OCI-LY7 (cell line): ENCODE results near the gene TM4SF5. TPM values are rescaled to one million over a fixed set of nuclear protein-coding genes. Genes with fewer than 3 reads are reported as not detected.

Experiments
- BruUV-seq: library from RNA; stranded (reverse); fragments of 400-500 nt; replicated peaks from 2 replicates; lab custom pipeline; 2021; lab: Mats Ljungman, UMichigan
- CTCF ChIA-PET: fragments of 300-600 bp; sonication (Branson Sonifier 250); formaldehyde crosslinking; loops from one replicate; lab custom pipeline; 2022; ENCODE audit warnings: antibody characterized with exemption; ENCODE audit not compliant: unreplicated experiment; lab: Charles Lee
- POLR2A ChIA-PET: fragments of 300-600 bp; sonication (Branson Sonifier 250); formaldehyde crosslinking; loops from one replicate; lab custom pipeline; 2022; ENCODE audit warnings: antibody characterized with exemption; lab: Charles Lee
- DNase-seq: peaks from one replicate; pipeline ENCODE4 v3.0.0-alpha.2; 2015; ENCODE audit warnings: low spot score
- H2AFZ ChIP-seq: fragments of 200-600 bp; sonication (generic), shearing (Covaris generic); 2 replicates; pipeline ENCODE4 v1.6.1; 2014; ENCODE audit warnings: mild to moderate bottlenecking, antibody characterized with exemption, low read length, moderate library complexity
- H3K27ac ChIP-seq: fragments of 200-600 bp; sonication (generic); 2 replicates; pipeline ENCODE4 v1.5.1; 2014; ENCODE audit warnings: mixed run types, low read depth, mild to moderate bottlenecking, moderate library complexity, low read length, inconsistent platforms; ENCODE audit not compliant: poor library complexity, severe bottlenecking
- H3K36me3 ChIP-seq: fragments of 200-600 bp; sonication (generic); 2 replicates; pipeline ENCODE4 v1.6.1; 2014; ENCODE audit warnings: mild to moderate bottlenecking, antibody characterized with exemption, low read length, moderate library complexity, mixed read lengths; ENCODE audit not compliant: insufficient read depth
- H3K4me1 ChIP-seq: fragments of 200-600 bp; sonication (generic); 2 replicates; pipeline ENCODE4 v1.5.1; 2014; ENCODE audit warnings: mild to moderate bottlenecking, low read length; ENCODE audit not compliant: insufficient read depth, poor library complexity, severe bottlenecking
- H3K4me2 ChIP-seq: fragments of 200-600 bp; sonication (generic); 2 replicates; pipeline ENCODE4 v1.6.1; 2014; ENCODE audit warnings: mild to moderate bottlenecking, low read length
- H3K4me3 ChIP-seq: fragments of 200-600 bp; sonication (generic); 2 replicates; pipeline ENCODE4 v1.5.1; 2014; ENCODE audit warnings: mild to moderate bottlenecking, low read depth, low read length; ENCODE audit not compliant: poor library complexity, severe bottlenecking
- H3K79me2 ChIP-seq: fragments of 200-600 bp; sonication (generic); 2 replicates; pipeline ENCODE4 v1.6.1; 2016; ENCODE audit warnings: low read depth, mild to moderate bottlenecking, low read length, moderate library complexity, mixed read lengths; ENCODE audit not compliant: insufficient read depth
- H3K9me2 ChIP-seq: fragments of 200-600 bp; sonication (generic); 2 replicates; pipeline ENCODE4 v1.6.1; 2016; ENCODE audit warnings: mild to moderate bottlenecking, low read length, mixed read lengths; ENCODE audit not compliant: insufficient read depth
- H3K9me3 ChIP-seq: fragments of 200-600 bp; sonication (generic); 2 replicates; pipeline ENCODE4 v1.6.1; 2014; ENCODE audit warnings: mild to moderate bottlenecking, mixed run types, low read length, mixed read lengths
- H4K20me1 ChIP-seq: fragments of 200-600 bp; sonication (generic); 2 replicates; pipeline ENCODE4 v1.6.1; 2014; ENCODE audit warnings: mild to moderate bottlenecking, antibody characterized with exemption, low read length, moderate library complexity, mixed read lengths; ENCODE audit not compliant: insufficient read depth
- EZH2phosphoT487 ChIP-seq: fragments of 200-600 bp; sonication (generic); IDR thresholded peaks from 2 replicates; pipeline ENCODE4 v1.6.1; 2018; ENCODE audit warnings: low read depth, borderline replicate concordance, mild to moderate bottlenecking, mixed run types, antibody characterized with exemption, low read length, moderate library complexity, mixed read lengths
- intact Hi-C: fragments of 100-400 bp; cut with micrococcal nuclease; formaldehyde crosslinking; loops from one replicate; pipeline ENCODE4 v1.10.0; 2022; ENCODE audit not compliant: unreplicated experiment
- total RNA-seq, 2 experiments: library from RNA; depleted of rRNA in 1 of 2; stranded (reverse); fragments of >200 nt in 1 of 2; shearing (Covaris generic) in 1 of 2; gene quantifications; 2 replicates each; pipeline ENCODE4 v1.2.3, GENCODE V29; 2014 to 2022
- TF ChIP-seq, protein P1 (sequence below): fragments of 200-600 bp; sonication (generic); conservative IDR thresholded peaks from 2 replicates; pipeline ENCODE4 v1.5.1; 2014; ENCODE audit warnings: mild to moderate bottlenecking, antibody characterized with exemption, low read length, moderate library complexity, mixed read lengths

Gene TM4SF5
- total RNA-seq, 2 experiments from 2014 or later = not detected

DNA sequence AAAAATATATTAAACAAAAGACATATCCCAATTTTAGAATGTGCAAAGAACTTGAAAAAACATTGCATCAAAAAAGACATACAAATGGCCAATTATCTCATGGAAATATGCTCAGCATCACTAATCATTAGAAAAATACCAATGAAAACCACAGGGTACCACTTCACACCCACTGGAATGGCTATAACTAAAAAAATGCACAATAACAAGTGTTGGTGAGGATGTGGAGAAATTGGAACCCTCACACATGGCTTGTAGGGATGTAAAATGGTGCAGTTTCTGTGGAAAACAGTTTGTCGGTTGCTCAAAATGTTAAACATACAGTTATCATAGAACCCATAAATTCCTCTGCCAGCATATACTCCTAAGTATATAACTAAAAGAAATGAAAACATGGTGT is 23.5 kb downstream of the TM4SF5 start:
- Histone ChIP-seq H3K79me2 (peaks cover 16% of the 10 kb centered on the region; the same call in 1 of the 2 replicates), H3K9me3 (no peaks in the 10 kb centered on the region; the same call in 1 of the 2 replicates), H3K4me3 (peak overlapping the region; percentile 85), H3K4me2 (no peak overlapping the region), H3K27ac (no peak overlapping the region), H4K20me1 (no peaks in the 10 kb centered on the region), H3K4me1 (peaks cover 13% of the 10 kb centered on the region), H2AFZ (peak overlapping the region; percentile 76), H3K9me2 (no peaks in the 10 kb centered on the region), H3K36me3 (peaks cover 19% of the 10 kb centered on the region; the same call in 1 of the 2 replicates)
- no TSS peak for BruUV-seq
- no peak for TF ChIP-seq EZH2phosphoT487
- CTCF ChIA-PET = no interaction called here
- POLR2A ChIA-PET = no interaction called here
- intact Hi-C loops = no loop called here
- DNase-seq = no peak

DNA sequence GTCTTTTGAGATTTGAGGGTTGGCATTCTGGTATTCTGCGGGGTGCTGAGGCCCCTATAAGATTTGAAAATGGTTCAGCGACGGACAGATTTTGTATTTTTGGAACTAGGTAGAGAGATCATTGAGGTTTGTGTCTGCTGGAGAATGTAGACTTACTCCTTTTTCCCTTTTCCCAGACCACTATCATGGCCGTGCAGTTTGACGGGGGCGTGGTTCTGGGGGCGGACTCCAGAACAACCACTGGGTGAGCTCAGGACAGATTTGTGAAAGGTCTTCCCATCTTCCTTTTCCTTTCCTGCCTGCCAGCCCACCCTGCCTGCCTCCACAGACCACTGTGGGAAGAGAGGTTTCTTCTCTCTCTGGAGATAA is 24.9 kb downstream of the TM4SF5 start:
- Histone ChIP-seq H3K9me2 (no peaks in the 10 kb centered on the region), H2AFZ (peak overlapping the region; percentile 76; the same call in 1 of the 2 replicates), H3K4me3 (peak overlapping the region; percentile 85), H4K20me1 (no peaks in the 10 kb centered on the region), H3K9me3 (no peaks in the 10 kb centered on the region; the same call in 1 of the 2 replicates), H3K4me2 (peak overlapping the region; percentile 78), H3K4me1 (peaks cover 6% of the 10 kb centered on the region), H3K27ac (peak overlapping the region; percentile 37), H3K36me3 (peaks cover 23% of the 10 kb centered on the region; the same call in 1 of the 2 replicates), H3K79me2 (peaks cover 16% of the 10 kb centered on the region; the same call in 1 of the 2 replicates)
- no TSS peak for BruUV-seq
- TF ChIP-seq EZH2phosphoT487 = no peak
- TF ChIP-seq, protein P1, sequence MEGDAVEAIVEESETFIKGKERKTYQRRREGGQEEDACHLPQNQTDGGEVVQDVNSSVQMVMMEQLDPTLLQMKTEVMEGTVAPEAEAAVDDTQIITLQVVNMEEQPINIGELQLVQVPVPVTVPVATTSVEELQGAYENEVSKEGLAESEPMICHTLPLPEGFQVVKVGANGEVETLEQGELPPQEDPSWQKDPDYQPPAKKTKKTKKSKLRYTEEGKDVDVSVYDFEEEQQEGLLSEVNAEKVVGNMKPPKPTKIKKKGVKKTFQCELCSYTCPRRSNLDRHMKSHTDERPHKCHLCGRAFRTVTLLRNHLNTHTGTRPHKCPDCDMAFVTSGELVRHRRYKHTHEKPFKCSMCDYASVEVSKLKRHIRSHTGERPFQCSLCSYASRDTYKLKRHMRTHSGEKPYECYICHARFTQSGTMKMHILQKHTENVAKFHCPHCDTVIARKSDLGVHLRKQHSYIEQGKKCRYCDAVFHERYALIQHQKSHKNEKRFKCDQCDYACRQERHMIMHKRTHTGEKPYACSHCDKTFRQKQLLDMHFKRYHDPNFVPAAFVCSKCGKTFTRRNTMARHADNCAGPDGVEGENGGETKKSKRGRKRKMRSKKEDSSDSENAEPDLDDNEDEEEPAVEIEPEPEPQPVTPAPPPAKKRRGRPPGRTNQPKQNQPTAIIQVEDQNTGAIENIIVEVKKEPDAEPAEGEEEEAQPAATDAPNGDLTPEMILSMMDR = no peak
- CTCF ChIA-PET = no interaction called here
- no peak for DNase-seq
- POLR2A ChIA-PET = interaction anchor here (0.7 kb wide), 1 partner anchor 674 kb away, joined by 5 read pairs; no protein-coding TSS in a partner anchor
- intact Hi-C loops = loop anchor here (1.0 kb wide), 1 partner anchor 11 kb away; the partner anchor contains the start of gene PLD2

DNA sequence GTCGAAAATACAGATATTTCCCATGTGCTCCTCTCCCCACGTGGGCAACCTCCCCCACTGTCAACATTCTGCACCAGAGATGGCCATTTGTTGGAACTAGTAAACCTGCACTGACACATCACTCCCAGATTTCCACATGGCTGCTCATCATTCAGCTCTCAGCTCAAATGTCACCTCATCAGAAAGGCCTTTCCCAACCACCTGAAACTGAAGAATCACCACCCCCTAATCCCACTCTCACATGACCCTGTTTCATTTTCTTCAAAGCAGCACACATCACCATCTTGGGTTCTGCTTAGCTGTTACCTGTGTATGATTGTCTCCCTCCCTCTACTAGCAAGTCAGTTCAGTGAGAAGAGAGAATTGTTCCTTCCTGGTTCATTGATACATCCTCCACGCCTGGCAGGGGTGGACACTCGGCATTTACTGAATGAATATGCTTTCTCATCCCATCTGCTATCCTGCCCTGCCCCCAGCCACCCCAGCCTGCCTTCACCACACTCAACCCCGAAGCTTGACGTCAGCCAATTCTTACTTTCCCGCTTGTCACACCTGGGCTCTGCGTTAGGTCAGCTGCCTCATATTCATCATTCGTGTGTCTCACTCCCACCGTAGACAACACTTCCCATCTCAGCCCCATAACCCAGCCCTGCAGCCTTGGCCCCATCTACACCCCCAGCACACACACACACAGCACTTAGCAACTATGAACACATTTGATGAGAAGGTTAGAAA is 28.9 kb downstream of the TM4SF5 start:
- no peak overlapping the region for H3K27ac ChIP-seq

More for the DNA sequence above, 28.9 kb downstream of the TM4SF5 start:
- H3K9me3 ChIP-seq = no peaks in the 10 kb centered on the region
- POLR2A ChIA-PET = no interaction called here
- TF ChIP-seq EZH2phosphoT487 = no peak
- TF ChIP-seq, protein P1 = no peak
- no peak overlapping the region for H3K4me2 ChIP-seq
- no peaks in the 10 kb centered on the region for H3K9me2 ChIP-seq
- no TSS peak for BruUV-seq
- no peak for DNase-seq
- intact Hi-C loops = no loop called here
- H2AFZ ChIP-seq = no peak overlapping the region
- H3K4me1 ChIP-seq = peaks cover 6% of the 10 kb centered on the region
- H4K20me1 ChIP-seq = no peaks in the 10 kb centered on the region
- no peak overlapping the region for H3K4me3 ChIP-seq
- CTCF ChIA-PET = no interaction called here
- peaks cover 23% of the 10 kb centered on the region; the same call in 1 of the 2 replicates for H3K36me3 ChIP-seq
- H3K79me2 ChIP-seq = peaks cover 16% of the 10 kb centered on the region; the same call in 1 of the 2 replicates
